ENCODE results near the gene GALNT14.

GALNT14 gene

GRCh38 chr2:31131871-31132270 lies 6.4 kb downstream of the GALNT14 start:
- Histone ChIP-seq H3K27me3 (ENCODE audit: control insufficient read depth, insufficient read depth, low read length) (peaks cover 20% of the 10 kb centered on the region), H3K9ac (ENCODE audit: low read depth, low read length) (no peak overlapping the region), H3K4me1 (ENCODE audit: control insufficient read depth, insufficient read depth, low read length) (peaks cover 5% of the 10 kb centered on the region), H3K9me3 (ENCODE audit: control insufficient read depth, insufficient read depth, low read length) (no peaks in the 10 kb centered on the region), H3K36me3 (ENCODE audit: control insufficient read depth, insufficient read depth, low read length) (no peaks in the 10 kb centered on the region), H3K4me3 (ENCODE audit: low read depth, low read length) (no peak overlapping the region)

- Histone ChIP-seq H3K9me3 (ENCODE audit: control insufficient read depth, insufficient read depth, low read length) (no peaks in the 10 kb centered on the region), H3K9ac (ENCODE audit: low read depth, low read length) (no peak overlapping the region), H3K36me3 (ENCODE audit: control insufficient read depth, insufficient read depth, low read length) (no peaks in the 10 kb centered on the region), H3K4me3 (ENCODE audit: low read depth, low read length) (no peak overlapping the region), H3K27me3 (ENCODE audit: control insufficient read depth, insufficient read depth, low read length) (no peaks in the 10 kb centered on the region), H3K4me1 (ENCODE audit: control insufficient read depth, insufficient read depth, low read length) (peaks cover 3% of the 10 kb centered on the region)
Measured at GRCh38 chr2:31129375-31130171, 8.7 kb downstream of the GALNT14 start.

GRCh38 chr2:31127931-31128330 lies 10.3 kb downstream of the GALNT14 start:
- Histone ChIP-seq H3K4me1 (ENCODE audit: control insufficient read depth, insufficient read depth, low read length) (peaks cover 3% of the 10 kb centered on the region), H3K9ac (ENCODE audit: low read depth, low read length) (no peak overlapping the region), H3K27me3 (ENCODE audit: control insufficient read depth, insufficient read depth, low read length) (no peaks in the 10 kb centered on the region), H3K4me3 (ENCODE audit: low read depth, low read length) (no peak overlapping the region), H3K9me3 (ENCODE audit: control insufficient read depth, insufficient read depth, low read length) (no peaks in the 10 kb centered on the region), H3K36me3 (ENCODE audit: control insufficient read depth, insufficient read depth, low read length) (no peaks in the 10 kb centered on the region)

- H3K36me3 ChIP-seq (ENCODE audit: control insufficient read depth, insufficient read depth, low read length), result no peaks in the 10 kb centered on the region
- no peaks in the 10 kb centered on the region for H3K4me1 ChIP-seq (ENCODE audit: control insufficient read depth, insufficient read depth, low read length)
- H3K27me3 ChIP-seq (ENCODE audit: control insufficient read depth, insufficient read depth, low read length), result no peaks in the 10 kb centered on the region
- H3K4me3 ChIP-seq (ENCODE audit: low read depth, low read length), result no peak overlapping the region
- no peaks in the 10 kb centered on the region for H3K9me3 ChIP-seq (ENCODE audit: control insufficient read depth, insufficient read depth, low read length)
- no peak overlapping the region for H3K9ac ChIP-seq (ENCODE audit: low read depth, low read length)
Measured at GRCh38 chr2:31125918-31126695, 12.1 kb downstream of the GALNT14 start.

GRCh38 chr2:31124904-31125303 lies 13.3 kb downstream of the GALNT14 start:
- Histone ChIP-seq H3K9ac (ENCODE audit: low read depth, low read length) (no peak overlapping the region), H3K36me3 (ENCODE audit: control insufficient read depth, insufficient read depth, low read length) (no peaks in the 10 kb centered on the region), H3K9me3 (ENCODE audit: control insufficient read depth, insufficient read depth, low read length) (no peaks in the 10 kb centered on the region), H3K27me3 (ENCODE audit: control insufficient read depth, insufficient read depth, low read length) (no peaks in the 10 kb centered on the region), H3K4me3 (ENCODE audit: low read depth, low read length) (no peak overlapping the region), H3K4me1 (ENCODE audit: control insufficient read depth, insufficient read depth, low read length) (no peaks in the 10 kb centered on the region)

- Histone ChIP-seq H3K4me1 (ENCODE audit: control insufficient read depth, insufficient read depth, low read length) (no peaks in the 10 kb centered on the region), H3K9ac (ENCODE audit: low read depth, low read length) (no peak overlapping the region), H3K27me3 (ENCODE audit: control insufficient read depth, insufficient read depth, low read length) (no peaks in the 10 kb centered on the region)
Measured at GRCh38 chr2:31122133-31122532, 16.1 kb downstream of the GALNT14 start.

GRCh38 chr2:31113765-31114164 lies 24.5 kb downstream of the GALNT14 start:
- Histone ChIP-seq H3K27me3 (ENCODE audit: control insufficient read depth, insufficient read depth, low read length) (no peaks in the 10 kb centered on the region), H3K9me3 (ENCODE audit: control insufficient read depth, insufficient read depth, low read length) (no peaks in the 10 kb centered on the region), H3K4me1 (ENCODE audit: control insufficient read depth, insufficient read depth, low read length) (no peaks in the 10 kb centered on the region), H3K36me3 (ENCODE audit: control insufficient read depth, insufficient read depth, low read length) (no peaks in the 10 kb centered on the region), H3K4me3 (ENCODE audit: low read depth, low read length) (no peak overlapping the region), H3K9ac (ENCODE audit: low read depth, low read length) (no peak overlapping the region)

More at GRCh38 chr2:31122133-31122532, 16.1 kb downstream of the GALNT14 start:
- H3K4me3 ChIP-seq (ENCODE audit: low read depth, low read length), result no peak overlapping the region
- no peaks in the 10 kb centered on the region for H3K36me3 ChIP-seq (ENCODE audit: control insufficient read depth, insufficient read depth, low read length)
- no peaks in the 10 kb centered on the region for H3K9me3 ChIP-seq (ENCODE audit: control insufficient read depth, insufficient read depth, low read length)

- H3K4me3 ChIP-seq (ENCODE audit: low read depth, low read length), result no peak overlapping the region
- no peaks in the 10 kb centered on the region for H3K36me3 ChIP-seq (ENCODE audit: control insufficient read depth, insufficient read depth, low read length)
- H3K4me1 ChIP-seq (ENCODE audit: control insufficient read depth, insufficient read depth, low read length), result no peaks in the 10 kb centered on the region
- no peak overlapping the region for H3K9ac ChIP-seq (ENCODE audit: low read depth, low read length)
- no peaks in the 10 kb centered on the region for H3K27me3 ChIP-seq (ENCODE audit: control insufficient read depth, insufficient read depth, low read length)
- no peaks in the 10 kb centered on the region for H3K9me3 ChIP-seq (ENCODE audit: control insufficient read depth, insufficient read depth, low read length)
Measured at GRCh38 chr2:31112544-31112943, 25.7 kb downstream of the GALNT14 start.

GRCh38 chr2:31110998-31111397 lies 27.2 kb downstream of the GALNT14 start:
- Histone ChIP-seq H3K9me3 (ENCODE audit: control insufficient read depth, insufficient read depth, low read length) (no peaks in the 10 kb centered on the region), H3K27me3 (ENCODE audit: control insufficient read depth, insufficient read depth, low read length) (no peaks in the 10 kb centered on the region), H3K36me3 (ENCODE audit: control insufficient read depth, insufficient read depth, low read length) (no peaks in the 10 kb centered on the region), H3K9ac (ENCODE audit: low read depth, low read length) (no peak overlapping the region), H3K4me1 (ENCODE audit: control insufficient read depth, insufficient read depth, low read length) (no peaks in the 10 kb centered on the region), H3K4me3 (ENCODE audit: low read depth, low read length) (no peak overlapping the region)

GRCh38 chr2:31110431-31110830 lies 27.8 kb downstream of the GALNT14 start:
- Histone ChIP-seq H3K4me3 (ENCODE audit: low read depth, low read length) (no peak overlapping the region), H3K4me1 (ENCODE audit: control insufficient read depth, insufficient read depth, low read length) (no peaks in the 10 kb centered on the region), H3K27me3 (ENCODE audit: control insufficient read depth, insufficient read depth, low read length) (no peaks in the 10 kb centered on the region), H3K36me3 (ENCODE audit: control insufficient read depth, insufficient read depth, low read length) (no peaks in the 10 kb centered on the region), H3K9me3 (ENCODE audit: control insufficient read depth, insufficient read depth, low read length) (no peaks in the 10 kb centered on the region), H3K9ac (ENCODE audit: low read depth, low read length) (no peak overlapping the region)

- Histone ChIP-seq H3K36me3 (ENCODE audit: control insufficient read depth, insufficient read depth, low read length) (no peaks in the 10 kb centered on the region), H3K4me3 (ENCODE audit: low read depth, low read length) (no peak overlapping the region), H3K4me1 (ENCODE audit: control insufficient read depth, insufficient read depth, low read length) (no peaks in the 10 kb centered on the region), H3K9ac (ENCODE audit: low read depth, low read length) (no peak overlapping the region), H3K9me3 (ENCODE audit: control insufficient read depth, insufficient read depth, low read length) (no peaks in the 10 kb centered on the region), H3K27me3 (ENCODE audit: control insufficient read depth, insufficient read depth, low read length) (no peaks in the 10 kb centered on the region)
Measured at GRCh38 chr2:31109633-31110192, 28.5 kb downstream of the GALNT14 start.

Measured in iPS-15b (cell line).